Esophagus muscularis mucosa (tissue), 4 donors: ENCODE measurements around the gene CLASP1. TPM values are rescaled to one million over a fixed set of nuclear protein-coding genes. Genes with fewer than 3 reads are reported as not detected.

Experiments used
- DNase-seq: peaks from one replicate; pipeline ENCODE4 v3.0.0-alpha.2; 2017; ENCODE audit errors: extremely low spot score
- H3K27ac ChIP-seq, 4 donors: fragments of 200-600 bp; sonication (generic); replicated peaks in 1 of 4; 1 replicate in 3 of 4; 2 replicates in 1 of 4; pipeline ENCODE4 v1.5.1; 2016 to 2019; ENCODE audit warnings: mild to moderate bottlenecking in 1 of 4
- H3K27me3 ChIP-seq, 4 donors: fragments of 200-600 bp; sonication (generic); one replicate each; pipeline versions ENCODE4 v1.5.1 to v1.6.0; 2016 to 2019
- H3K36me3 ChIP-seq, 4 donors: fragments of 200-600 bp; sonication (generic); one replicate each; pipeline ENCODE4 v1.5.1; 2016 to 2019
- H3K4me1 ChIP-seq, 4 donors: fragments of 200-600 bp; sonication (generic); one replicate each; pipeline ENCODE4 v1.5.1; 2016 to 2019
- H3K4me3 ChIP-seq, 4 donors: fragments of 200-600 bp; sonication (generic); 1 replicate in 2 of 4; 2 replicates in 2 of 4; pipeline ENCODE4 v1.5.1; 2016 to 2019; ENCODE audit warnings: mild to moderate bottlenecking in 4 of 4, moderate library complexity in 1 of 4
- H3K9me3 ChIP-seq, 4 donors: fragments of 200-600 bp; sonication (generic); 1 replicate in 3 of 4; 2 replicates in 1 of 4; pipeline ENCODE4 v1.5.1; 2016 to 2019
- EP300 ChIP-seq: sonication (generic); formaldehyde crosslinking; IDR thresholded peaks from one replicate; pipeline ENCODE4 v1.6.1; 2017; ENCODE audit warnings: antibody characterized with exemption
- POLR2A ChIP-seq: fragments of 450-650 bp; IDR thresholded peaks from one replicate; pipeline ENCODE4 v1.6.1; 2017; ENCODE audit warnings: antibody characterized with exemption, moderate library complexity, mild to moderate bottlenecking, low read depth
- POLR2AphosphoS5 ChIP-seq, 2 donors: sonication (generic); formaldehyde crosslinking; IDR thresholded peaks; one replicate each; pipeline ENCODE4 v1.6.1; 2017; ENCODE audit warnings: antibody characterized with exemption in 2 of 2
- WGBS: methylation state at CpG from one replicate; pipeline ENCODE4 v1.1.5; 2018; 5-methylcytosine and 5-hydroxymethylcytosine counted together
- intact Hi-C: fragments of 100-400 bp; cut with DNase I; formaldehyde crosslinking; loops from one replicate; pipeline ENCODE4 v1.15.1; 2023
- total RNA-seq, 4 donors: library from RNA; depleted of rRNA; stranded (reverse); fragments of >200 nt; gene quantifications; one replicate each; pipeline versions ENCODE4 v1.1.0 to v1.2.1, GENCODE V29; 2016
- TF ChIP-seq, protein P1 (sequence below), 3 experiments: fragments of 200-600 bp in 2 of 3; fragments of 450-650 bp in 1 of 3; sonication (generic) in 2 of 3; IDR thresholded peaks; one replicate each; pipeline ENCODE4 v1.5.1; 2017 to 2019; ENCODE audit warnings: antibody characterized with exemption in 3 of 3, mild to moderate bottlenecking in 2 of 3, moderate library complexity in 1 of 3

The CLASP1 gene
- total RNA-seq, 4 donors from 2014 or later: 62.6 to 78.6 (median 70.5) TPM

DNA sequence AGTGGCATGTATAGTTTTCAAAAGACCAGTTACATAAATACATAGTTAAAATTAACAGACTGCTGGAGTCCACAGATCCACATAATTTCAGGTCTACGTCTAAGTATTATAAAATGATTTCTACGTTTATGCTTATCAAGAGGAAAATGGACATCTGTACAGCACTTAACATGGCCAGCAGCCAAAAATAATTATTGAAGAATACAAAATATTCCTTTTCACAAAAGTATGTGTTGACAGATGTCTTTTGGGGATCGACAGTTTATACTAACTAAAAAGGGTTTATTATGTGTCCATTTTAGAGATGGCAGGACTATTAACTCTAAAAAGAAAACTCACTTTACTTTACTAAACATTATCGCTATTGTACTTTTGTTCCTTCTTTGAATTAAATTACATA lies 231.4 kb downstream of the CLASP1 start:
- H3K27ac ChIP-seq: no peak overlapping the region
- peaks cover 12 to 82% (median 31%) of the 10 kb centered on the region in 4 donors for H3K36me3 ChIP-seq
- no peaks in the 10 kb centered on the region for H3K4me1 ChIP-seq
- H3K27me3 ChIP-seq: no peaks in the 10 kb centered on the region
- intact Hi-C loops: no loop called here
- TF ChIP-seq EP300: no peak
- TF ChIP-seq POLR2A: no peak
- no peak for TF ChIP-seq POLR2AphosphoS5 (IDR thresholded peaks at IDR 0.05)
- TF ChIP-seq, protein P1, sequence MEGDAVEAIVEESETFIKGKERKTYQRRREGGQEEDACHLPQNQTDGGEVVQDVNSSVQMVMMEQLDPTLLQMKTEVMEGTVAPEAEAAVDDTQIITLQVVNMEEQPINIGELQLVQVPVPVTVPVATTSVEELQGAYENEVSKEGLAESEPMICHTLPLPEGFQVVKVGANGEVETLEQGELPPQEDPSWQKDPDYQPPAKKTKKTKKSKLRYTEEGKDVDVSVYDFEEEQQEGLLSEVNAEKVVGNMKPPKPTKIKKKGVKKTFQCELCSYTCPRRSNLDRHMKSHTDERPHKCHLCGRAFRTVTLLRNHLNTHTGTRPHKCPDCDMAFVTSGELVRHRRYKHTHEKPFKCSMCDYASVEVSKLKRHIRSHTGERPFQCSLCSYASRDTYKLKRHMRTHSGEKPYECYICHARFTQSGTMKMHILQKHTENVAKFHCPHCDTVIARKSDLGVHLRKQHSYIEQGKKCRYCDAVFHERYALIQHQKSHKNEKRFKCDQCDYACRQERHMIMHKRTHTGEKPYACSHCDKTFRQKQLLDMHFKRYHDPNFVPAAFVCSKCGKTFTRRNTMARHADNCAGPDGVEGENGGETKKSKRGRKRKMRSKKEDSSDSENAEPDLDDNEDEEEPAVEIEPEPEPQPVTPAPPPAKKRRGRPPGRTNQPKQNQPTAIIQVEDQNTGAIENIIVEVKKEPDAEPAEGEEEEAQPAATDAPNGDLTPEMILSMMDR (IDR thresholded peaks at IDR 0.05): no peak
- DNase-seq: no peak
- 74% methylated on average over 4 of the region's 4 CpGs for WGBS
- H3K4me3 ChIP-seq: no peak overlapping the region
- H3K9me3 ChIP-seq: no peaks in the 10 kb centered on the region

GRCh38 chr2:121415727-121416126 lies 233.5 kb downstream of the CLASP1 start:
- peaks cover 12 to 74% (median 24%) of the 10 kb centered on the region in 4 donors for H3K36me3 ChIP-seq

GRCh38 chr2:121412349-121412748 lies 236.9 kb downstream of the CLASP1 start:
- Histone ChIP-seq H3K36me3 (peaks cover 17 to 74% (median 37%) of the 10 kb centered on the region in 4 donors), H3K9me3 (no peaks in the 10 kb centered on the region), H3K27me3 (no peaks in the 10 kb centered on the region), H3K4me1 (no peaks in the 10 kb centered on the region), H3K27ac (no peak overlapping the region), H3K4me3 (no peak overlapping the region)
- intact Hi-C loops: no loop called here
- WGBS: 86% methylated on average over 1 of the region's 1 CpG
- no peak for DNase-seq
- TF ChIP-seq EP300: no peak
- no peak for TF ChIP-seq POLR2A
- TF ChIP-seq, protein P1 (IDR thresholded peaks at IDR 0.05): no peak
- TF ChIP-seq POLR2AphosphoS5 (IDR thresholded peaks at IDR 0.05): no peak

More at GRCh38 chr2:121415727-121416126, 233.5 kb downstream of the CLASP1 start:
- 100% methylated on average over 1 of the region's 1 CpG for WGBS
- Histone ChIP-seq H3K4me1 (no peaks in the 10 kb centered on the region), H3K4me3 (no peak overlapping the region), H3K27me3 (no peaks in the 10 kb centered on the region), H3K9me3 (no peaks in the 10 kb centered on the region), H3K27ac (no peak overlapping the region)
- intact Hi-C loops: no loop called here
- TF ChIP-seq EP300 (no peak), POLR2AphosphoS5 (IDR thresholded peaks at IDR 0.05) (no peak)
- TF ChIP-seq, protein P1 (IDR thresholded peaks at IDR 0.05): no peak
- DNase-seq: no peak

DNA sequence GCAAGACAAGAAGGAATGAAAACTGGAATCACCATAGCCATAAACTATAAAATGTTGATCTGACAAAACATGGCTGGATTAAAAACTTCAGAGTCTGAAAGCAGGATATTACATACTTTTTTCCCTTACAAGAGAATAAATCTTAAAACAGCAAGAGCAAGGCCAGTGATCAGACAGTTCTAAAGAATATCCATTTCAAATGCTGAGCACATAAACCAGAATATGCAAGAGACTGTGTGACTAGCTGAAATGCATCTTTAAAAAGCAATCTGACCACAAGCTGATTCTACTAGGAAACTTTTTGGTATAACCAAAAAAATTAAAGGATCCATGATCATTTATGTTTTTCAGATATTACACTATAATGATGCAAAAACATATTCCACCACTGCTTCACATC lies 239.3 kb downstream of the CLASP1 start:
- H3K4me1 ChIP-seq: no peaks in the 10 kb centered on the region
- DNase-seq: no peak
- H3K27me3 ChIP-seq: no peaks in the 10 kb centered on the region
- intact Hi-C loops: loop anchor here (10.0 kb wide), 1 partner anchor 335 kb away; no protein-coding TSS in a partner anchor
- peaks cover 29 to 83% (median 56%) of the 10 kb centered on the region in 4 donors for H3K36me3 ChIP-seq
- no peaks in the 10 kb centered on the region for H3K9me3 ChIP-seq
- H3K4me3 ChIP-seq: no peak overlapping the region
- no peak overlapping the region for H3K27ac ChIP-seq
- TF ChIP-seq, protein P1 (IDR thresholded peaks at IDR 0.05): no peak
- TF ChIP-seq POLR2AphosphoS5 (IDR thresholded peaks at IDR 0.05) (no peak), EP300 (no peak), POLR2A (no peak)

GRCh38 chr2:121409388-121409787 lies 239.9 kb downstream of the CLASP1 start:
- H3K4me1 ChIP-seq: no peaks in the 10 kb centered on the region
- H3K9me3 ChIP-seq: no peaks in the 10 kb centered on the region
- TF ChIP-seq POLR2A: no peak
- no peak for TF ChIP-seq POLR2AphosphoS5 (IDR thresholded peaks at IDR 0.05)
- TF ChIP-seq, protein P1 (IDR thresholded peaks at IDR 0.05): no peak
- no peak for TF ChIP-seq EP300
- no peak overlapping the region for H3K27ac ChIP-seq
- no peaks in the 10 kb centered on the region for H3K27me3 ChIP-seq
- no peak for DNase-seq
- H3K36me3 ChIP-seq: peaks cover 29 to 83% (median 58%) of the 10 kb centered on the region in 4 donors
- intact Hi-C loops: loop anchor here (10.0 kb wide), 1 partner anchor 335 kb away; no protein-coding TSS in a partner anchor
- WGBS: 88% methylated on average over 2 of the region's 2 CpGs
- no peak overlapping the region for H3K4me3 ChIP-seq
